ENCODE results near the gene RBM8A. TPM values are rescaled to one million over a fixed set of nuclear protein-coding genes. Genes with fewer than 3 reads are reported as not detected.
"Not testable (repeated sequence)": the region's sequence is repeated elsewhere in the genome, so short reads cannot be mapped to it uniquely, and the experiment has no call there.

The RBM8A gene
- total RNA-seq, 2 donors from 2014 or later, result 86.9 to 94.1 TPM

DNA sequence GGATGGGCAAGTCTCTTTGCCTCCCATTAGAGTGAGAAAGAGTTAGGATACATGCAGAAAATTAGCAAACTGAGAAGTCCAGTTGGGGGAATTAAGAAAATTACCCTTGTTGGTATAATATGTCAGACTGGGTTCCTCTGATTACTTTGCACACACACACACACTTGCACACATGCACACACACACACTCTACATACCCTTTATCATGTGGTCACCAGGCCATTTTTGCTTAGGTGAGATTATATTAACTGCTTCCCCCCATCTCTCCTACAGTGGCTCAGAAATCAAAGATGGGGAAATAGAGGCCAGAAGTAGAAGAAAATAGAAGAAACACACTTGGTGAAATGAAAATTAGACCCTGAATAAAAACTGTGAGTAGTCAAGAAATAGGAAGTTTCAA, 31.4 kb upstream of the RBM8A start:
- intact Hi-C loops (cut with DNase I, micrococcal nuclease), result no loop called here
- DNase-seq (no peak), ATAC-seq (no peak)

DNA sequence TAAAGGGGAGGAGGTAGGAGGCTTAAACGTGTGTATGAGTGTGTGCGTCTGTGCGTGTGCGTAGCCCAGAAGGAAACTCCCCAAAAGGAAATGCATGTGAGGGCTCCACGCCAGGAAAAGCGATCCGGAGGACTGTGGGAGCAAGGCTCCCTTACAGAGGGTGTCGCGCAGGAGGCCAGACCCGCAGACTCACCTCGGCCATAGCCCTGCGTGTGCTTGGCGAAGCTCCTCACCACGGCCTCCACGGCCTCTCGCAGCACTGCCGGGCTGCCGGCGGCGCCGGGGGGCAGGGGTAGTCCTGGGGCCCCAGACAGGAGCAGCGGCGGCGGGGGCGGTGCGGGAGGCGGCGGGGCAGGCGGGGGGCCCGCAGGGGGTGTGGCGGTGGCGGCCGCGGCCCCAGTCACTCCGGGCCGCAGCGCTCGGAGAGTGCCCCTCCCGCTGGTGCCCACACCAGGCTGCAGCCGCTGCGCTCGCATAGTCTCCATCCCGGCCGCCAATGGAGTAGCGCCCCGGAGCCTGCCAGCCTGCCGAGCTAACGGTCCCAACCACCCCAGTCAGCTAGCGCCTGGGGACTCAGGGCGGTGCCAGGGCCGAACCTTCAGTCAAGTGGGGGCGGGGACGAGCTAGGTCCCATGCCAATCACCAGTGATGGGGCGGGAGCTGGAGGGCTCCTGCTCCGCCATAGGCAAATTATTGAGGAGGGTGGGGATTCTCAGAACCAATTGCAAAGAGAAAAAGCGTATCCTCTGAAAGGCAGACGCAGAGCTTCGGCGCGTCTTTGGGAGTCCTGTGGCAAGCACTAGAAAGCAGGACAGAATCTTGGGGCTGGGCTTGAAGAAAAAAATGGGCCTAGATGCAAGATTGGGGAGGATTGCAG, 30.4 kb upstream of the RBM8A start, which contains the start of gene LIX1L:
Gene LIX1L (minus strand): TSS at position 575 of the 877 bp plus-strand sequence. CDS start 90 bp downstream, at position 485.
- peak; percentile 95 for ATAC-seq
- intact Hi-C loops (cut with DNase I, micrococcal nuclease), result no loop called here
- peak; percentile 96 to 97 for DNase-seq

DNA sequence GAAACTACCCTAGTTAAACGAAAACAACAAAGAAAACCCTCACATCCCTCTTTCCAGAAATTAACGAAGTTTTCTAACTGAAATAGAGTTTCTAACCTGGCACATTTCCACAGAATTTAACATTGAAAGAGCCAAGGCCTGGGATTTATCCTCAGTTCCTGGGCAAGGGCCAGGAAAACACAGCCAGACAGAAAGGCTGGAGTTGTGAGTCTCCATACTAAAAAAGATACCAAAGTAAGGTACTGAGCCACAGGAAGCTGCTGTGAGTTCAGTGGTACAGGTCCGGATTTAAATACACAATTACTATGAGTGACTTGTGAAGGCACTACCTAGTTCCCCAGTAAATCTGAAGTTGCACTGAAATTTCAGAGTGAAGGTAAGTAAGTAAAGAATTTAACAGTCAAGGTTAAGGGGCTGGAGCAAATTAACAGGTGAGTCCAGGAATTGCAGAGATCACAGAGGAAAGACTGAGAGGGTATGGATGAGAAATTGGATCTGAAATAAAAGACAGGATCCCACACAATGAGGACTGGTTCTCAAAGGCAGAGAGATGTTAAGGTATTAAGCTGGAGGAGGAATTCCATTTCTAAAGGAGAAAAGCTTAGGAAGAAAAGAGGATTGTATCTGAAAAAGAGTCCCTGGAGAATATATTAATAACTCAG, 29.6 kb upstream of the RBM8A start:
- no peak for ATAC-seq
- no peak for DNase-seq
- intact Hi-C loops (cut with DNase I, micrococcal nuclease), result no loop called here

DNA sequence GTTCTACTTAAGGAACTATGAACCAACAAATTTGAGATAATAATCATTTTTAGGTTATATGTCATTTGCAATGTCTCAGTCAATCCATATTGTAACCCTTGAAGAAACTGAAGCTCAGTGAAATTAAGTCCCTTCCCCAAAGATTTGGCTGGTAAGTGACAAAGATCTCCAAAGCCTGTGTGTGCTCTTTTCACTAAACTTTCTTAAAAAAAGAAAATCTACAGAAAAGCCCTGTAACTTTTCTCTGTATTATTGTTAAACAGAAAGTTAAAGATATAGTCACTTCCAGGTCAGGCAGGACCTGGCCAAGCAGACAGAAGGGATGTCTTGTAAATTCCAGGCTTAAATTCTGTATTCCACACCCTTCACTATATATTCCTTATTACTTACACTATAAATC, 29.1 kb upstream of the RBM8A start:
- DNase-seq (no peak), ATAC-seq (no peak)
- intact Hi-C loops (cut with DNase I, micrococcal nuclease), result no loop called here

- intact Hi-C loops (cut with DNase I, micrococcal nuclease), result no loop called here
- no peak for DNase-seq
- ATAC-seq, result no peak
These were observed 28.2 kb upstream of the RBM8A start for GRCh38 chr1:145955436-145955835.

DNA sequence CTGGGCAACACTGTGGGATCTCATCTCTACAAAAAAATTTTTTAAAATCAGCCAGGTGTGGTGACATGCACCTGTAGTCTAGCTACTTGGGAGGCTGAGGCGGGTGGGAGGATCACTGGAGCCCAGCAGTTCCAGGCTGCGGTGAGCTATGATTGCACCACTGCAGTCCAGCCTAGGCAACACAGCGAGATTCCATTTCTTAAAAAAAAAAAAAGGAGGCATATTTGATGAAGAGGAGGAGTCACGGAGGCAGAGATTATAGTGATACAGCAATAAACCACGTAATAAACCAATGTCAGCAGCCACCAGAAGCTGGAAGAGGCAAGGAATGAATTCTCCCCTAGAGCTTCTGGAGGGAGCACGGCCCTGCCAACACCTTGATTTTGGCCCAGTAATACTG, 26.6 kb upstream of the RBM8A start:
- intact Hi-C loops (cut with DNase I, micrococcal nuclease), result no loop called here
- peak; percentile 41 for ATAC-seq
- DNase-seq, result no peak

DNA sequence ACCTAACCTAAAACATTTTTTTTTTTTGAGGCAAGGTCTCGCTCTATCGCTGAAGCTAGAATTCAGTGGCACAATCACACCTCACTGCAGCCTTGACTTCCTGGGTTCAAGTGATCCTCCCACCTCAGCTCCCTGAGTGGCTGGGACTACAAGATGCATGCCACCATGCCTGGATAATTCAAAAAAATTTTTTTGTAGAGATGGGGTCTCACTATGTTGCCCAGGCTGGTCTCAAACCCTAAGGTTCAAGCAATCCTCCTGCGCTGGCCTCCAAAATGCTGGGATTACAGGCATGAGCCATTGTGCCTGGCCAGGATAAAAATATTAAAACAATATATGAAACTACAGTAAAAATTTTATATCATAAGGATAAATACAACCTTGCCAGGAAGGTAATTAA, 25.6 kb upstream of the RBM8A start:
- DNase-seq, result no peak
- no peak for ATAC-seq
- intact Hi-C loops (cut with DNase I, micrococcal nuclease), result no loop called here

- no peak for ATAC-seq
- DNase-seq, result no peak
- intact Hi-C loops (cut with DNase I, micrococcal nuclease), result no loop called here
These were observed 24.2 kb upstream of the RBM8A start for GRCh38 chr1:145951526-145951925.

GRCh38 chr1:145949219-145949618, 21.9 kb upstream of the RBM8A start:
- ATAC-seq (no peak), DNase-seq (no peak)
- intact Hi-C loops (cut with DNase I, micrococcal nuclease), result no loop called here

DNA sequence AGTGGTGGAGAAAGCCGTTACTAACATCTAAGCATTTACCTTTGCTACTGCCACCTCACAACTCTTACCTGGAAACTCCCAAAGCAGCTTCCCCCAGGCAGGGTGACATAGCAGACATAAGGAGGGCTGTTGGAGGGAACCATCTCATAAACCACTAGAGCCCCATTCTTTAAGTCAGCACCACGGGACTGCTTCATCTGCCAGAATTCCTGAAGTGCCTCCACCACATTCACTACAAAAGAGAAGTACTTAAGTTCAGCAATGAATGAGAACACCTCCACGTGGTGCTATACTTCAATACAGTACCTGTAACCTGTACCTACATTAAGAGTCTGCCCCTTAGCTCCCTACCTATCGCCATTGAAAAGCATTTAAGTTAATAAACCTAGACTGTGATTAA, 20.3 kb upstream of the RBM8A start:
- intact Hi-C loops (cut with DNase I, micrococcal nuclease), result no loop called here
- DNase-seq, result no peak
- ATAC-seq, result no peak

DNA sequence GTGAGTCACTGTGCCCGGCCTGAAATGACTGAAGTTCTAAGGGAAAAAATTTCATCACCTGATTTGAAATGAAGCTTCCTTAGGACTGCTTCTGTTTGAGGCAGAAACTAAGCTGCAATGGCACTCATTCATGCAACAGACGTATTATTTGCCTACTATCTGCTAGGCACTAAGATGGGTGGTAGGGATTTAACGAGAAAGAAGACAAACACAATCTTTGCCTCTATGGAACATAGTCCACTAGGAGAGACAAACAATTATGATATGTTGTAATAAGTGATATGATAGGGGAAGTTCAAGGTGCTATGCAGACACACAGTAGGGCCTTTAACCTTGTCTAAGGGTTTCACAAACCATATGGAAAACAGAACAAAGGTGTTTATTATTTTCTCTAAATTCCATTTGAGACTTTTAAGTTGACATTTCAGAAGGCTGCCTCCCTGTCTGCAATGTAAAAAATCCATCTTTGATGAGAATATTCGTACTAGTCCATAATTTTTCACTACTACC, 19.2 kb upstream of the RBM8A start:
- DNase-seq (no peak), ATAC-seq (peak; percentile 78)
- intact Hi-C loops (cut with DNase I, micrococcal nuclease), result no loop called here

DNA sequence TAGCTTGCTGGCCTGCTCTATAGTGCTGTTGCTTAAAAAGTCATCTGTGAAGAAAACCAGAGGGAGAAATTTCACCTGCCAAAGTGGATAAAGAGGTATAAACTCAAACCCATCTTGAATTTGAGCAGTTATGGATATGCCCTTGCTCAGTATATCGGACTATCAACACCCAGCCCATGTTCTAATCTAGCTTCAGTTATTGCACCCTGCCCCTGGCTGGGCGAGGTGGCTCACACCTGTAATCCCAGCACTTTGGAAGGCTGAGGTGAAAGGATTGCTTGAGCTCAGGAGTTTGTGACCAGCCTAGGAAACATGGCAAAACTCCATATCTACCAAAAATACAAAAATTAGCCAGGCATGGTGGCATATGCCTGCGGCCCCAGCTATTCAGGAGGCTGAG, 17.2 kb upstream of the RBM8A start:
- DNase-seq (no peak), ATAC-seq (peak; percentile 75)
- intact Hi-C loops (cut with DNase I, micrococcal nuclease), result no loop called here

- intact Hi-C loops (cut with DNase I, micrococcal nuclease), result no loop called here
- no peak for DNase-seq
- ATAC-seq, result no peak
These were observed 15.6 kb upstream of the RBM8A start for GRCh38 chr1:145942871-145943270.

GRCh38 chr1:145942405-145942804, 15.1 kb upstream of the RBM8A start:
- DNase-seq, result no peak
- intact Hi-C loops (cut with DNase I, micrococcal nuclease), result no loop called here
- ATAC-seq, result no peak

DNA sequence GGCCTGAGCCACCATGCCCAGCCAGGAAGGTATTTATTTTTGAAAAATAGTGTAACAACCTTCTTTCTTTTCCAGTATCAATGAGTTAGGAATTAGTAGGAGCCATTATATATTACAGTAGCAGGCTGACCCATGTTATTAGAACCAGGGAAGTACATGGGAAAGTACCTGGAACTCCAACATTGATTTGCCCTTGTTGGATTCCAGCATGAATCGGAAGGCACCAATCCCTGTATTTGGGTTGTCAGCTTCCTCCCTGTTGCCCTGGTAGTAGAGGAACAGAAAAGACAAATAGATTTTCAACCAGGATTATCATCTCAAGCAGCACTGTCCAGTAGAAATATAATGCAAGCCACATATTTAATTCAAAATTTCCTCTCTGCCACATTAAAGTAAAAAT, 10.2 kb upstream of the RBM8A start:
- ATAC-seq (no peak), DNase-seq (no peak)
- intact Hi-C loops (cut with DNase I, micrococcal nuclease), result no loop called here

DNA sequence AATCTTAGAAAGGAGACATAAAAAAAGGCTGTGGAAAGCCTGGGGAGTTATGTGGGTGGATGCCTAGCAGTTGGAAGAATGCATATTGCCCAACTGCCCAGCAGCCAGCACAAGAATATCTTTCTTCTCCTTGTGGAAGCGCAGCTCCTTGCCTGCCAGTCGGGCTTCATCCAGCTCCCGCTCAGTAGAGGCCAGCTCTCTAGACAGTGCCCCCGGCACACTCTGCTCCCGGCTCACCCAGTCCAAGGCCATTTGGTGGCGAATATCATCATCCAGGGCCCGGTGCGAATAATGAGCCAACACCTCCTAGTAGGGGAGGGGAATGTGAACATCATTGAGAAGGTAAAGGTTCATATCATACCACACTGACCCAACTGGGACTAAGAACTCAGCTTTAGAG, 9.0 kb upstream of the RBM8A start:
- DNase-seq (no peak), ATAC-seq (no peak)
- intact Hi-C loops (cut with DNase I, micrococcal nuclease), result no loop called here

DNA sequence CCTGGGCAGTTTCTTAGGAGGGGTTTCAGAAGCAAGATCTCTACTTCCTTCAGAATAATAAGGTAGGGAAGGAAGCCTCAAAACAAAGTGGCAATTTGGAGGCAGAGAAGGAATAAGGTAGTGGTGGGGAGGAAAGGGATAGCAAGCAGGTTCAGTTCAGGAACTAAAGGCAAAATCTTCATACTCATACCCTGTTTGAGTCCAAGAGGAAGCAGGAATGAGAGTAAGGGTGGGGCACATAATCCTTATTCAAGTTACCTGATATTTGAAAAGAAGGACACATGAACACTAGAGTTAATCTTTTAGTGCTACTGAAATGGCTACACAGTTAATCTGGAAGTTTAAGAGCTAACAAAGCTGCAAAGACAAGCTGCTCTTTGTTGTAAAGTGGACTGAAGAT, 8.4 kb upstream of the RBM8A start:
- intact Hi-C loops (cut with DNase I, micrococcal nuclease), result no loop called here
- DNase-seq, result no peak
- ATAC-seq, result peak; percentile 62

DNA sequence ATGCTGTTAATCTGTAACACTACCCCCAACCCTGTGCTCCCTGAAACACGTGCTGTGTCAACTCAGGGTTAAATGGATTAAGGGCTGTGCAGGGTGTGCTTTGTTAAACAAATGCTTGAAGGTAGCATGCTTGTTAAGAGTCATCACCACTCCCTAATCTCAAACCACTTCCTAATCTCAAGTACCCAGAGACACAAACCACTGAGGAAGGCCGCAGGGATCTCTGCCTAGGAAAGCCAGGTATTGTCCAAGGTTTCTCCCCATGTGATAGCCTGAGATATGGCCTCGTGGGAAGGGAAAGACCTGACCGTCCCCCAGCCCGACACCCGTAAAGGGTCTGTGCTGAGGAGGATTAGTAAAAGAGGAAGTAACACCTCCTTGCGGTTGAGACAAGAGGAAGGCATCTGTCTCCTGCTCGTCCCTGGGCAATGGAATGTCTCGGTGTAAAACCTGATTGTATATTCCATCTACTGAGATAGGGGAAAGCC, 5.3 kb upstream of the RBM8A start:
- DNase-seq; ATAC-seq; intact Hi-C loops (cut with DNase I, micrococcal nuclease): not testable (repeated sequence)

DNA sequence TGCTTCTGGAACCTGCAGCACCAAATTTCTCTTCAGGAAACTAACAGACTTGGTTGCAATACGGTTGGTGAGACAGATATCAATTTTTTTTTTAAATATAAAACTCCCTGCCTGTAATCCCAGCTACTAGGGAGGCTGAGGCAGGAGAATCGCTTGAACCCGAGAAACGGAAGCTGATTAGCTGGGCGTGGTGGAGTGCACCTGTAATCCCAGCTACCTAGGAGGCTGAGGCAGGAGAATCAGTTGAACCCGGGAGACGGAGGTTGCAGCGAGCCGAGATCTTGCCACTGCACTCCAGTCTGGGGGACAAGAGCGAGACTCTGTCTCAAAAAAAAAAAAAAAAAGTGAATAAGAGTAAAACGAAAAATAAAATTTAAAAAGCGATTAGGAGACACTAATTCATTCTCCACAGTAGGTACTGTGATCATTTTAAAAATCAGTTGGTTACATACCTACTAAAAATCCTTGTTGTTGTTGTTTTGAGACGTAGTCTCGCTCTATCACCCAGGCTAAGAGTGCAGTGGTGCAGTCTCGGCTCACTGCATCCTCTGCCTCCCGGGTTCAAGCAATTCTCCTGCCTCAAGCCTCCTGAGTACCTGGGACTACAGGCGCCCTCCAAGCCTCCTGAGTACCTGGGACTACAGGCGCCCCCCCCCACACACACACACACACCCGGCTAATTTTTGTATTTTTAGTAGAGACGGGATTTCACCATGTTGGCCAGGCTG, 796 bp upstream of the RBM8A start:
- ATAC-seq (peak; percentile 15), DNase-seq (peak in 1 of 2 donors; percentile 41)
- intact Hi-C loops (cut with DNase I, micrococcal nuclease), result no loop called here

All from left colon (tissue), 2 donors.